K562 (cell line): ENCODE data around the gene COL9A3. TPM values are rescaled to one million over a fixed set of nuclear protein-coding genes. Genes with fewer than 3 reads are reported as not detected.
A peak's percentile ranks its signal among the peaks of the same experiment; 100 is the strongest.

Experiments used
- AFF1 ChIP-seq, 2 experiments: fragments of 450-650 bp; IDR thresholded peaks; 2 replicates each; pipeline ENCODE4 v1.6.1; 2018; ENCODE audit warnings: mild to moderate bottlenecking in 2 of 2, low read depth in 1 of 2; ENCODE audit not compliant: partially characterized antibody in 2 of 2
- CXXC5 ChIP-seq: fragments of 250-450 bp; sonication (Bioruptor Pico); IDR thresholded peaks from 2 replicates; pipeline ENCODE4 v1.8.0; 2022; ENCODE audit warnings: inconsistent platforms, mild to moderate bottlenecking, moderate library complexity
- E2F6 ChIP-seq, 2 experiments: IDR thresholded peaks; 2 replicates each; pipeline ENCODE4 v1.6.1; 2011; ENCODE audit warnings: borderline replicate concordance in 1 of 2, control low read depth in 1 of 2, low read depth in 1 of 2, low read length in 1 of 2, mild to moderate bottlenecking in 1 of 2, mixed read lengths in 1 of 2, moderate library complexity in 1 of 2; ENCODE audit not compliant: insufficient read depth in 1 of 2, insufficient read length in 1 of 2, poor library complexity in 1 of 2, severe bottlenecking in 1 of 2; ENCODE audit errors: extremely low read depth in 1 of 2
- GTF2E2 ChIP-seq: fragments of 200-800 bp; sonication (Bioruptor generic); IDR thresholded peaks from 2 replicates; pipeline ENCODE4 v1.6.1; 2016; ENCODE audit warnings: missing genetic modification characterization, missing compliant biosample characterization
- HMGXB4 ChIP-seq: sonication (generic); formaldehyde crosslinking; IDR thresholded peaks from 2 replicates; pipeline ENCODE4 v1.8.1; 2023; ENCODE audit warnings: mild to moderate bottlenecking, missing genetic modification reagents
- NFXL1 ChIP-seq: fragments of 450-650 bp; formaldehyde crosslinking; IDR thresholded peaks from 2 replicates; pipeline ENCODE4 v1.4.0; 2021; ENCODE audit warnings: mild to moderate bottlenecking
- RB1 ChIP-seq: fragments of 450-650 bp; IDR thresholded peaks from 2 replicates; pipeline ENCODE4 v1.6.1; 2017; ENCODE audit warnings: low read depth, mild to moderate bottlenecking
- SAP30 ChIP-seq: fragments of 200-600 bp; sonication (generic); IDR thresholded peaks from 2 replicates; pipeline ENCODE4 v1.6.1; 2012; ENCODE audit warnings: borderline replicate concordance, low read depth, mild to moderate bottlenecking, moderate library complexity, low read length, control low read depth, inconsistent platforms; ENCODE audit not compliant: insufficient read depth, poor library complexity, severe bottlenecking
- SIN3B ChIP-seq: fragments of 450-650 bp; IDR thresholded peaks from 2 replicates; pipeline ENCODE4 v1.6.1; 2017; ENCODE audit warnings: low read depth, mild to moderate bottlenecking, moderate library complexity
- SNIP1 ChIP-seq: fragments of 450-650 bp; IDR thresholded peaks from 2 replicates; pipeline ENCODE4 v1.7.1; 2017; ENCODE audit warnings: low read depth, mild to moderate bottlenecking
- SRSF3 ChIP-seq: fragments of 200-400 bp; formaldehyde crosslinking; IDR thresholded peaks from 2 replicates; pipeline ENCODE4 v1.6.1; 2016; ENCODE audit warnings: mild to moderate bottlenecking, low read length, moderate library complexity; ENCODE audit not compliant: insufficient read depth
- ZBTB2 ChIP-seq: fragments of 450-650 bp; IDR thresholded peaks from 2 replicates; pipeline ENCODE4 v1.6.1; 2016; ENCODE audit warnings: antibody characterized with exemption
- ZBTB43 ChIP-seq: sonication (generic); formaldehyde crosslinking; IDR thresholded peaks from 2 replicates; pipeline ENCODE4 v1.8.0; 2023; ENCODE audit warnings: mild to moderate bottlenecking, missing genetic modification reagents
- ZNF224 ChIP-seq: sonication (generic); formaldehyde crosslinking; IDR thresholded peaks from 2 replicates; pipeline ENCODE4 v1.8.0; 2022; ENCODE audit warnings: mild to moderate bottlenecking, missing genetic modification reagents
- polyA plus RNA-seq, 8 experiments: library from polyadenylated mRNA; depleted of rRNA in 4 of 8; stranded (reverse) in 5 of 8; unstranded in 3 of 8; fragments of >200 nt; fragmentation: Nextera tagmentation in 2 of 8; fragmentation: Illumina TruSeq in 1 of 8; extraction: Ambion mirVana in 2 of 8; extraction: Trizol in 1 of 8; gene quantifications; 2 replicates each; pipeline versions ENCODE4 v1.2.1 to v1.2.3, GENCODE V29; 2011 to 2014; ENCODE audit warnings: inconsistent platforms in 1 of 8, missing spikeins in 1 of 8
- total RNA-seq, 7 experiments: library from RNA; depleted of rRNA in 6 of 7; stranded (reverse); fragments of >200 nt in 6 of 7; fragmentation: Illumina TruSeq in 2 of 7; extraction: Trizol in 2 of 7; gene quantifications; 2 replicates each; pipeline versions ENCODE4 v1.2.1 to v1.2.3, GENCODE V29; 2011 to 2021; ENCODE audit warnings: low replicate concordance in 1 of 7

Gene COL9A3
- total and polyA plus RNA-seq, 9 of the 15 experiments (the other 6 are each of a cell fraction or from before 2014, with no cell fraction given): 0.14 to 3.6 (median 0.88) TPM; not detected in 1

GRCh38 chr20:62860924-62861691 is 44.3 kb downstream of the COL9A3 start (continued):
- TF ChIP-seq AFF1 (IDR thresholded peaks at IDR 0.05; ENCODE audit: low read depth in 1 of 2, partially characterized antibody in 2 of 2) (no peak), E2F6 (IDR thresholded peaks at IDR 0.05; ENCODE audit: borderline replicate concordance in 1 of 2, extremely low read depth in 1 of 2, insufficient read depth in 1 of 2, insufficient read length in 1 of 2, low read depth in 1 of 2, low read length in 1 of 2, poor library complexity in 1 of 2, severe bottlenecking in 1 of 2) (peak; percentile 49 to 66), ZNF224 (CRISPR knock-in tag) (no peak), SRSF3 (no peak), SAP30 (peak; percentile 48), RB1 (peak; percentile 65), CXXC5 (CRISPR knock-in tag) (peak; percentile 51), SIN3B (0 out of 2 replicates have a peak, but pooled peaks have one; percentile 11), ZBTB2 (no peak), GTF2E2 (tag) (no peak), NFXL1 (no peak), ZBTB43 (CRISPR knock-in tag) (no peak), SNIP1 (no peak), HMGXB4 (CRISPR knock-in tag) (no peak)
